ENCODE measurements around the gene COL26A1.
"Not testable (repeated sequence)": the region's sequence is repeated elsewhere in the genome, so short reads cannot be mapped to it uniquely, and the experiment has no call there.

The COL26A1 gene

GRCh38 chr7:101453617-101454016 is 90.9 kb downstream of the COL26A1 start:
- no peak for DNase-seq

GRCh38 chr7:101457001-101457750 is 94.5 kb downstream of the COL26A1 start:
- DNase-seq = no peak

GRCh38 chr7:101465131-101465530 is 102.5 kb downstream of the COL26A1 start:
- no peak for DNase-seq

- DNase-seq = no peak
Observed at GRCh38 chr7:101465576-101466196, 103.0 kb downstream of the COL26A1 start.

GRCh38 chr7:101466871-101467270 is 104.2 kb downstream of the COL26A1 start:
- DNase-seq = no peak

- no peak for DNase-seq
Observed at GRCh38 chr7:101468546-101469275, 106.0 kb downstream of the COL26A1 start.

GRCh38 chr7:101470668-101471487 is 108.2 kb downstream of the COL26A1 start:
- DNase-seq = no peak

- no peak for DNase-seq
Observed at GRCh38 chr7:101474178-101474577, 111.5 kb downstream of the COL26A1 start.

- not testable (repeated sequence) for DNase-seq
Observed at GRCh38 chr7:101475691-101476090, 113.0 kb downstream of the COL26A1 start.

- no peak for DNase-seq
Observed at GRCh38 chr7:101479217-101479616, 116.5 kb downstream of the COL26A1 start.

- DNase-seq = not testable (repeated sequence)
Observed at GRCh38 chr7:101486056-101486432, 123.4 kb downstream of the COL26A1 start.

GRCh38 chr7:101486433-101487104 is 123.9 kb downstream of the COL26A1 start:
- no peak for DNase-seq

- DNase-seq = no peak
Observed at GRCh38 chr7:101487105-101487458, 124.4 kb downstream of the COL26A1 start.

GRCh38 chr7:101487753-101488152 is 125.1 kb downstream of the COL26A1 start:
- no peak for DNase-seq

GRCh38 chr7:101488826-101489572 is 126.3 kb downstream of the COL26A1 start:
- no peak for DNase-seq

GRCh38 chr7:101490439-101490838 is 127.8 kb downstream of the COL26A1 start:
- DNase-seq = not testable (repeated sequence)

GRCh38 chr7:101491442-101491841 is 128.8 kb downstream of the COL26A1 start:
- DNase-seq = not testable (repeated sequence)

GRCh38 chr7:101494602-101495329 is 132.1 kb downstream of the COL26A1 start:
- DNase-seq = no peak

- DNase-seq = no peak
Observed at GRCh38 chr7:101496017-101496416, 133.3 kb downstream of the COL26A1 start.

- DNase-seq = no peak
Observed at GRCh38 chr7:101501351-101501750, 138.7 kb downstream of the COL26A1 start.

All from activated effector memory CD4-positive, alpha-beta T cell treated with Interleukin-2 at 50 U/mL for 16 hours (primary cell).